ENCODE data around the gene PCGF5. TPM values are rescaled to one million over a fixed set of nuclear protein-coding genes. Genes with fewer than 3 reads are reported as not detected.

PCGF5 gene
- total RNA-seq, 2 experiments from 2014 or later: 57.7 to 58.4 TPM

GRCh38 chr10:91287276-91287675 is 66.8 kb downstream of the PCGF5 start:
- CTCF ChIA-PET: interaction anchor here (1.2 kb wide), 1 partner anchor 11 kb away, joined by 3 read pairs; no protein-coding TSS in a partner anchor
- ATAC-seq (ENCODE audit: poor library complexity): no peak

GRCh38 chr10:91287912-91288311 is 67.4 kb downstream of the PCGF5 start:
- Mint-ChIP-seq H3K27ac (no peak overlapping the region), H3K27me3 (no peaks in the 10 kb centered on the region), H3K4me1 (ENCODE audit: low read depth) (no peaks in the 10 kb centered on the region), H3K4me3 (no peak overlapping the region), H3K9me3 (no peaks in the 10 kb centered on the region), H3K36me3 (ENCODE audit: low read depth) (no peaks in the 10 kb centered on the region)
- Histone ChIP-seq H3K27me3 (ENCODE audit: control insufficient read depth in 1 of 2, insufficient read depth in 2 of 2, low read length in 2 of 2) (no peaks in the 10 kb centered on the region), H3K9me3 (ENCODE audit: control insufficient read depth in 1 of 2, insufficient read depth in 1 of 2, low read length in 2 of 2) (no peaks in the 10 kb centered on the region), H3K36me3 (ENCODE audit: insufficient read depth, low read length) (no peaks in the 10 kb centered on the region), H3K4me3 (ENCODE audit: low read length) (no peak overlapping the region), H3K4me1 (ENCODE audit: insufficient read depth, low read length) (no peaks in the 10 kb centered on the region), H3K27ac (ENCODE audit: low read depth in 1 of 2, low read length in 2 of 2) (no peak overlapping the region)
- ATAC-seq (ENCODE audit: poor library complexity): no peak
- no peak for DNase-seq
- POLR2A ChIA-PET: interaction anchor here (0.7 kb wide), 1 partner anchor 11 kb away, joined by 3 read pairs; no protein-coding TSS in a partner anchor
- CTCF ChIA-PET: interaction anchor here (1.1 to 1.2 kb wide), 2 partner anchors 11 to 41 kb away, joined by 3 read pairs; no protein-coding TSS in a partner anchor
- TF ChIP-seq CTCF (IDR thresholded peaks at IDR 0.05): no peak
- intact Hi-C loops (cut with DNase I, micrococcal nuclease): no loop called here

More at GRCh38 chr10:91287276-91287675, 66.8 kb downstream of the PCGF5 start:
- no peak for TF ChIP-seq CTCF (IDR thresholded peaks at IDR 0.05)
- POLR2A ChIA-PET: interaction anchor here (0.7 kb wide), 1 partner anchor 10 kb away, joined by 3 read pairs; no protein-coding TSS in a partner anchor
- Mint-ChIP-seq H3K4me3 (no peak overlapping the region), H3K9me3 (no peaks in the 10 kb centered on the region), H3K4me1 (ENCODE audit: low read depth) (no peaks in the 10 kb centered on the region), H3K36me3 (ENCODE audit: low read depth) (peaks cover 3% of the 10 kb centered on the region), H3K27me3 (no peaks in the 10 kb centered on the region), H3K27ac (no peak overlapping the region)
- DNase-seq: no peak
- intact Hi-C loops (cut with DNase I, micrococcal nuclease): no loop called here
- Histone ChIP-seq H3K36me3 (ENCODE audit: insufficient read depth, low read length) (no peaks in the 10 kb centered on the region), H3K4me3 (ENCODE audit: low read length) (no peak overlapping the region), H3K27ac (ENCODE audit: low read depth in 1 of 2, low read length in 2 of 2) (no peak overlapping the region), H3K4me1 (ENCODE audit: insufficient read depth, low read length) (no peaks in the 10 kb centered on the region), H3K9me3 (ENCODE audit: control insufficient read depth in 1 of 2, insufficient read depth in 1 of 2, low read length in 2 of 2) (no peaks in the 10 kb centered on the region), H3K27me3 (ENCODE audit: control insufficient read depth in 1 of 2, insufficient read depth in 2 of 2, low read length in 2 of 2) (no peaks in the 10 kb centered on the region)

GRCh38 chr10:91289305-91289704 is 68.8 kb downstream of the PCGF5 start:
- Mint-ChIP-seq H3K4me1 (ENCODE audit: low read depth) (no peaks in the 10 kb centered on the region), H3K9me3 (no peaks in the 10 kb centered on the region), H3K36me3 (ENCODE audit: low read depth) (no peaks in the 10 kb centered on the region), H3K27me3 (no peaks in the 10 kb centered on the region), H3K4me3 (no peak overlapping the region), H3K27ac (no peak overlapping the region)
- no peak for ATAC-seq (ENCODE audit: poor library complexity)
- DNase-seq: no peak
- POLR2A ChIA-PET: no interaction called here
- no peak overlapping the region for H3K27ac ChIP-seq (ENCODE audit: low read depth in 1 of 2, low read length in 2 of 2)
- no peak overlapping the region for H3K4me3 ChIP-seq (ENCODE audit: low read length)
- intact Hi-C loops (cut with DNase I, micrococcal nuclease): no loop called here
- no peak for TF ChIP-seq CTCF (IDR thresholded peaks at IDR 0.05)
- H3K27me3 ChIP-seq (ENCODE audit: control insufficient read depth in 1 of 2, insufficient read depth in 2 of 2, low read length in 2 of 2): no peaks in the 10 kb centered on the region
- no peaks in the 10 kb centered on the region for H3K36me3 ChIP-seq (ENCODE audit: insufficient read depth, low read length)
- H3K9me3 ChIP-seq (ENCODE audit: control insufficient read depth in 1 of 2, insufficient read depth in 1 of 2, low read length in 2 of 2): no peaks in the 10 kb centered on the region
- no peaks in the 10 kb centered on the region for H3K4me1 ChIP-seq (ENCODE audit: insufficient read depth, low read length)
- CTCF ChIA-PET: no interaction called here
